ENCODE data around the gene DYNC1LI2.
A peak's percentile ranks its signal among the peaks of the same experiment; 100 is the strongest.
"Not testable (repeated sequence)": the region's sequence is repeated elsewhere in the genome, so short reads cannot be mapped to it uniquely, and the experiment has no call there.

Gene DYNC1LI2

GRCh38 chr16:66696669-66697630 is 54.5 kb downstream of the DYNC1LI2 start, which contains the start of gene CMTM4:
Gene CMTM4 (minus strand): TSS chr16:66696743. CDS start chr16:66696525, 218 bp downstream.
- peak; percentile 45 for DNase-seq (ENCODE audit: low read depth, low spot score)

DNA sequence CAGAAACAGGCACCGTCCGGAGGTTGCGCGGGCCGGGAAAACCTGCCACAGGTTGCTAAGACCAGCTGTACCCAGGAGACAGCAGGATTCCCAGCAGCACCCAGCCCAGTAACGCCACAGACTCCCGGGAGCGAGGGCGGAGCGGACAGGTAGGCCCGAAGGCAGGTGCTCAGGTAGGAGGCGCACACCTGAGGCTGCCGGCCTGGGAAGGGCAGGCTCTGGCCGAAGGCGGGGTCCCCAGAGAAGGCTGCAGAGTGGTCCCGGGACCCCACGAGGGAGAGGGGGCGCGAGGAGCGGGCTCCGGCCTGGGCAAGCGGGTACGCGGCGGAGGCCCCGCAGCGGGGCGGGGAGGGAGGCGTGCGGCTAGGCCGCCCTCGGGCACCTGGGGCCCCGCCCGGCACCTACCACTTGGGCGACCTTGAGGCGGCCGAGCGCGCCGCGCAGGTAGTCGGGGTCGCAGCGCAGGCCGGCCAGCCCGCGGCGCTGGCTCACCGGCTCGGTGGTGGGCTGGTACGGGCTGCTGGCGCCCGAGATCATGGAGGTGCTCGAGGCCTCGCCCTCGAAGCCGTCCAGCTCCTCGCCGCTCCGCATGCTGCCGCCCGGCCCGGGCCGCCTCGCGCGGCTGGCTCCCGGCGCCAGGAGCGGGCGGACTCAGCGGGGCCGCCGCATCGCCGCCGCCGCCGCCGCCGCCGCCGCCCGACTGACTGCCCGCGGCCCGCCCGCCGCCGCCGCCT is 55.3 kb downstream of the DYNC1LI2 start:
- no peak for DNase-seq (ENCODE audit: low read depth, low spot score)

DNA sequence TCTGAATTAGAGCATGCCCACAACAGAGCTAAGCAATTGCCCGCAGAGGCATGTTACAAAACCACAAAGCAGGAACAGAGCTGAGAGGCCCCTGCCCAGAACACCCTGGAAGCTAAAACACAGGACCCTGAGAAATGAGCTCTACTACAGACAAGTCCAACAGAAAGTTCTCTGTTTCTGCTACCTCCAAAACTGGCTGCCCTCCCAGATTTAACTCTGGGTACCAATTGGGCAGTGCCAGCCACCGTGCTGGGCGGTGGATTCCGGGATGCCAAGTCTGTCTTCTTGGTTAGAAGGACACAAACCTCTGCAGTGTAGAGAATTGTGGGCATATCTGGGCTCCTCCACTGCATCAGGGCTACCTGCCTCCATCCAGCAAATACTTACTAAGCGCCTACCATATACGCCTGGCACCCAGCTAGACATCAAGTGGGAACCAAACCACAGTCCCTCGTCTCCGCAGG is 55.9 kb downstream of the DYNC1LI2 start:
- DNase-seq (ENCODE audit: low read depth, low spot score) = no peak

- no peak for DNase-seq (ENCODE audit: low read depth, low spot score)
Measured at GRCh38 chr16:66693149-66693548, 58.3 kb downstream of the DYNC1LI2 start.

GRCh38 chr16:66692341-66692740 is 59.1 kb downstream of the DYNC1LI2 start:
- no peak for DNase-seq (ENCODE audit: low read depth, low spot score)

- no peak for DNase-seq (ENCODE audit: low read depth, low spot score)
Measured at GRCh38 chr16:66691234-66691633, 60.2 kb downstream of the DYNC1LI2 start.

DNA sequence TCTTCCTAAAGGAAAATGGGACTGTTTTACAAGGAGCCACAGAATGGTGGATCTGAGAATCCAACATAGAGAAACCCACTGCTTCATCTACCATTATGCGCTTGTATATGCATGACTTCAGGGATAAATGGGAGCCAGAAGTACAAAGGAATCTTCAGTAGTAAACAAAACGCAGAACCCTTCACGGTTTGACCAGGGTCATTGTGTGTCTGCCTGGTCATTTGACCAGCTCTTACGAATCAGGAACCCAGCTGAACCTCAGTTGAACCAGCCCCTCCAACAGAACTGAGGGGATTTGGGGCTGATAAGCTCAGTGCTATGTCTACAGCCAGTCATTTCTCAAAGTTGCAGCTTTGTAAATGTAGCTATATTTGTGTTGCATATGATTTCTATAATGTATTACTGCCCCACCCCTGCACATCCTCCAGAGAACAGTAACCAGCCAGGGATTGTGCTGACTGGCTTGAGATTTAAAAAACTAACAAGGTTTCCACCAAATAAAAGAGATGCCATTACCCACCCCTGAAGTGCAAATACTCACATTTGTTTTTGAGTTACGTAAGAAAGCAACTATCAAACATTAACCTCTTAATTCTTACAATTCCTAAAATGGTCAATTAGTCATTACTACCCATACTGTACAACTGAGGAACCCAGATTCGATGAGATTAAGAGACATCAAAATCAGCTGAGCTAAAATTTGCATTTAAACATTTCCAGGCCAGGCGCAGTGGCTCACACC is 61.1 kb downstream of the DYNC1LI2 start:
- DNase-seq (ENCODE audit: low read depth, low spot score) = no peak

GRCh38 chr16:66689282-66689681 is 62.1 kb downstream of the DYNC1LI2 start:
- DNase-seq (ENCODE audit: low read depth, low spot score) = no peak

DNA sequence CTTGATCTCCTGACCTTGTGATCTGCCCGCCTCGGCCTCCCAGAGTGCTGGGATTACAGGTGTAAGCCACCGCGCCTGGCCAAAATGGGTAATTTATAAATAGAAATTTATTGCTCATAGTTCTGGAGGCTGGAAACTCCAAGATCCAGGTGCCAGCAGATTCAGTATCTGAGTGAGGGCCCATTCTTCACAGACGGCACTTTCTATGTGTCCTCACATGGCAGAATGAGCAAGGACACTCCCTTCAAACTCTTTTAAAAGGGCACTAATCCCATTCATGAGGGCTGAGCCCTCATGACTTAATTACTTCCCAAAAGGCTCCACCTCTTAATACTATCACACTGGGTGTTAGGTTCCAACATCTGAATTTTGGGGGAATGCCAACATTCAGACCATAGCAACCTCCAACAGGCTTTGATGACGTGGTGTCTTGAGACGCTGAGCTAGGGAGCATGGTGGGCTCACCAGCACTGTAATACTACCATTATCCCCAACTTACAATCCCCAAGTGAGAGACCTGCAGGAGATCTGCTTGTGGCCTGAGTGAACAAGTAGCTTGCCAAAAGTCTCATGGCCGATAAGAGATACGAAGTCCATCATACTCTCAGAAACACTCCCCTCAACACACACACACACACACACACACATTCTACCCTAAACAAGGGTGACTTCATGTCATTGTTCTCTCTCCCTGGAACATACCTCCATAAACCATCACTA is 63.3 kb downstream of the DYNC1LI2 start:
- DNase-seq (ENCODE audit: low read depth, low spot score) = no peak

GRCh38 chr16:66685501-66686115 is 65.8 kb downstream of the DYNC1LI2 start:
- not testable (repeated sequence) for DNase-seq (ENCODE audit: low read depth, low spot score)

DNA sequence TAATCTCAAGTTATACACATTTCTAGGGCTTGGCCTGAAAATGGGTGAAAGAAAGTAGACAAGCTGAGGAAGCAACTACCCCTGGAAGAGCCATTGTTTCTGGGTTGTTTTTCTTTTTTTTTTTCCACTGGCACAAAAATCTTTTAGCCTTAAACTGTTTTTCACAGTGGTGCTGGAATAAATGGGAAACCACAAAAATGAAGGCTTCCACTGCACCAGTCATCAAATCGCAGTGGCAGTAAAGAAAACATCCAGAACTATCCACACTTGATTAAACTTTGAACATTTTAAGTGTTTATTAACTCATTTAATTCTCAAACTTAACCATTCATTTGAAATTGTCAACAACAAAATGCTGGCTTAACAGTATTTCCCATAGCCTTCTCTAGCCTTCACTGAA is 69.1 kb downstream of the DYNC1LI2 start:
- DNase-seq (ENCODE audit: low read depth, low spot score) = no peak

GRCh38 chr16:66681676-66682075 is 69.7 kb downstream of the DYNC1LI2 start:
- DNase-seq (ENCODE audit: low read depth, low spot score) = no peak

- no peak for DNase-seq (ENCODE audit: low read depth, low spot score)
Measured at GRCh38 chr16:66678337-66678736, 73.1 kb downstream of the DYNC1LI2 start.

- no peak for DNase-seq (ENCODE audit: low read depth, low spot score)
Measured at GRCh38 chr16:66677836-66678235, 73.6 kb downstream of the DYNC1LI2 start.

- DNase-seq (ENCODE audit: low read depth, low spot score) = no peak
Measured at GRCh38 chr16:66677179-66677578, 74.2 kb downstream of the DYNC1LI2 start.

DNA sequence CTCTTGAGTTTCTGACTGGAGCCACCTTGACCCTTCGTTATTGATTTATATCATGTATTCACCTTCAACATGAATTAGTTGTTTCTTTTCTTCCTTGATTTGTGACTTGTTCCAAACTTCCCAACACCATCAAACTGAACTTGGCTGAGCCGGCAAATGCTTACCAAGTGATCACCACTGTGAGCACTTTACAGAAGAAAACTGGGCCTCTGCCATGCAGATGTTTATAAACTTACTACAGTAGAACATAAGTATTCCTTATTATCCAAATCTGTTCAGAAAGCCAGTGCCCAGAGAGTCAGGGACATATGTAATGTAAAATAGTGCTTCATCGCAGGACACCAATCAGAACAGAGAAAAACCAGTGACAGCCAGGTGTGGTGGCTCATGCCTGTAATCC is 74.8 kb downstream of the DYNC1LI2 start:
- no peak for DNase-seq (ENCODE audit: low read depth, low spot score)

DNA sequence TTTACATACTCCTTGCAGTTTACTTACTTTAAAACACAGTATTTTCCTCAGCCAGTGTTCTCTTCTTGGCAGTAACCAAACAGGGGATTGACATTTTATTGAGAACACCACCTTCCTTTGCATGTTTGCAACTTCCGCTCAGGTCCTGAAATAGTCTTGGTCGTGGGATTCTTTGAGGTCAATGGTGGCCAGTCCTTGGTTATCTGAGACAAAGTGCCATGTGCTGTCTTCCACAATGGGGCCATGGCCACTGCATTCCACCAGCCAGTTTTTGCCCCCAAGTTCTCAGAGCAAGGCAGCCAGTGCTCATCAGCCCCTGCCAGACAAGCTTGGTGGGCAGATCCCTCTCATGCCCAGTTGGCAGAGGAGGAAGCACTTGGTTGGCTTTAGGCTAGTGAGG is 77.7 kb downstream of the DYNC1LI2 start:
- no peak for DNase-seq (ENCODE audit: low read depth, low spot score)
